K562 treated with DMSO at 1 percent for 12 hours (cell line): ENCODE results near the gene KCNIP4. TPM values are rescaled to one million over a fixed set of nuclear protein-coding genes. Genes with fewer than 3 reads are reported as not detected.

Experiments
- total RNA-seq: library from RNA; unstranded; fragments of 300-600 nt; gene quantifications from 2 replicates; pipeline ENCODE4 v1.2.3, GENCODE V29; 2022; ENCODE audit not compliant: insufficient read depth

Gene KCNIP4
- not detected in 2 replicates for total RNA-seq

GRCh38 chr4:21948347-21949072 is at the start of gene KCNIP4:
Gene KCNIP4, minus strand, starts transcription at chr4:21948772.

GRCh38 chr4:20700007-20700761 is 1248.4 kb downstream of the KCNIP4 start, which contains the start of gene PACRGL:
Gene PACRGL, plus strand, starts transcription at chr4:20700458. Its CDS starts 4,024 bp downstream, at chr4:20704482.

